ENCODE measurements around the gene PKN1. TPM values are rescaled to one million over a fixed set of nuclear protein-coding genes. Genes with fewer than 3 reads are reported as not detected.

PKN1 gene
- total and polyA plus RNA-seq, 2 of the 13 experiments (the other 11 are each of a cell fraction or from before 2014, with no cell fraction given): 45.7 to 54.5 TPM

DNA sequence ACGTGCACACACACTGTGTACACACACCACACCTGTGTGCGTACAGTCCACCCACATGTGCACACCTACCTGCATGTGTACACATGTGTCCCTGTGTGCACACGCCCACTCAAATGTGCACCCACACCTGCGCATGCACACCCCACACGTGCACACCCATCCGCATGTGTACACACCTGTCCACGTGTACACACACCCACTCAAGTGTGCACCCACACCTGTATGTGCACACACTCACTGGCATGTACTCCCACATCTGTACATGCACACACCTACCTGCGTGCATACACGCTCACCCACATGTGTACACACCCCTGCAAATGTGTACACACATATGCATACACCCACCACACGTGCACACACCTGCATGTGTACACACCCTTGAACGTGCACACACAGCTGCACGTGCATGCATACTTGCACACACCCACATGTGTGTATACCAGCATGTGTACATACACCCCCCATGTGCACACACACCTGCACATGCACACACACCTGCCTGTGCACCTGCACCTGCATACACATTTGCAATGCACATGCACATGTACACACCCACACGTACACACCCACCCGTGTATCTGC lies 10.6 kb downstream of the PKN1 start:
- ChIA-PET CTCF (ENCODE audit: low intra/inter-chr PET ratio, low total read pairs) (no interaction called here), POLR2A (no interaction called here)
- in situ Hi-C loops (cut with HindIII; ENCODE audit: extremely low pct_ligation_motif_present, low pct_unique_long_range_greater_than_20kb): no loop called here
- no peak overlapping the region for H3K27ac ChIP-seq (ENCODE audit: extremely low read length, insufficient read depth, low read length)
- FAIRE-seq: no peak
- ATAC-seq: no peak
- no peak for TF ChIP-seq MBD4 (IDR thresholded peaks at IDR 0.05; ENCODE audit: borderline replicate concordance, low read length)
- TF ChIP-seq MYC (CRISPR knock-in tag; IDR thresholded peaks at IDR 0.05; ENCODE audit: borderline replicate concordance): 0 out of 2 replicates have a peak, but pooled peaks have one; percentile 15
- 0 out of 3 replicates have a peak, but pooled peaks have one; percentile 36 for TF ChIP-seq MXI1 (IDR thresholded peaks at IDR 0.05; ENCODE audit: borderline replicate concordance, low read depth, low read length)
- TF ChIP-seq MTF1 (CRISPR knock-in tag; IDR thresholded peaks at IDR 0.05): no peak
- no peak for TF ChIP-seq ZEB1 (IDR thresholded peaks at IDR 0.05; ENCODE audit: insufficient replicate concordance, low read depth)
- TF ChIP-seq, protein P1, sequence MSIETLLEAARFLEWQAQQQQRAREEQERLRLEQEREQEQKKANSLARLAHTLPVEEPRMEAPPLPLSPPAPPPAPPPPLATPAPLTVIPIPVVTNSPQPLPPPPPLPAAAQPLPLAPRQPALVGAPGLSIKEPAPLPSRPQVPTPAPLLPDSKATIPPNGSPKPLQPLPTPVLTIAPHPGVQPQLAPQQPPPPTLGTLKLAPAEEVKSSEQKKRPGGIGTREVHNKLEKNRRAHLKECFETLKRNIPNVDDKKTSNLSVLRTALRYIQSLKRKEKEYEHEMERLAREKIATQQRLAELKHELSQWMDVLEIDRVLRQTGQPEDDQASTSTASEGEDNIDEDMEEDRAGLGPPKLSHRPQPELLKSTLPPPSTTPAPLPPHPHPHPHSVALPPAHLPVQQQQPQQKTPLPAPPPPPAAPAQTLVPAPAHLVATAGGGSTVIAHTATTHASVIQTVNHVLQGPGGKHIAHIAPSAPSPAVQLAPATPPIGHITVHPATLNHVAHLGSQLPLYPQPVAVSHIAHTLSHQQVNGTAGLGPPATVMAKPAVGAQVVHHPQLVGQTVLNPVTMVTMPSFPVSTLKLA (IDR thresholded peaks at IDR 0.05): peak; percentile 81
- no peak for TF ChIP-seq DNMT1 (CRISPR knock-in tag; IDR thresholded peaks at IDR 0.05)
- no peak for DNase-seq (ENCODE audit: low spot score)
- no peak overlapping the region for H3K4me3 ChIP-seq (replicated peaks in 1 of 3; ENCODE audit: insufficient read depth in 1 of 3, low read depth in 2 of 3, low read length in 3 of 3)
- no peaks in the 10 kb centered on the region for H3K9me3 ChIP-seq (ENCODE audit: low read length)
- no peak overlapping the region for H3K9ac ChIP-seq (ENCODE audit: insufficient read depth, low read depth, low read length)
- H2AFZ ChIP-seq (ENCODE audit: low read length): no peak overlapping the region
- no peaks in the 10 kb centered on the region for H4K20me1 ChIP-seq (ENCODE audit: insufficient read depth, low read length)
- BruUV-seq (replicated peaks): no TSS peak
- 96% methylated on average over 13 of the region's 14 CpGs for WGBS (ENCODE audit: low lambda C conversion rate)
- peaks cover 4% of the 10 kb centered on the region for H3K79me2 ChIP-seq (ENCODE audit: insufficient read depth, low read length)
- H3K4me2 ChIP-seq (ENCODE audit: low read depth, low read length): no peak overlapping the region
- intact Hi-C loops (cut with micrococcal nuclease; ENCODE audit: unreplicated experiment): no loop called here
- peaks cover 15% of the 10 kb centered on the region for H3K4me1 ChIP-seq (ENCODE audit: insufficient read depth, low read length)
- H3K36me3 ChIP-seq (replicated peaks in 1 of 2; ENCODE audit: control insufficient read depth in 1 of 2, insufficient read depth in 2 of 2, low read length in 2 of 2): peaks cover 21 to 52% of the 10 kb centered on the region in 2 experiments
- H3K27me3 ChIP-seq (ENCODE audit: control insufficient read depth in 1 of 2, insufficient read depth in 2 of 2, low read length in 2 of 2): no peaks in the 10 kb centered on the region

Measured in HepG2 (cell line).